GM19328 (cell line): ENCODE measurements around the gene LEKR1.

ENCODE experiments used
- ATAC-seq: cut with Tn5 transposase; IDR thresholded peaks from one replicate; pipeline ENCODE4 v1.9.1; 2021; ENCODE audit warnings: mild to moderate bottlenecking, moderate library complexity; ENCODE audit not compliant: unreplicated experiment

LEKR1 gene

DNA sequence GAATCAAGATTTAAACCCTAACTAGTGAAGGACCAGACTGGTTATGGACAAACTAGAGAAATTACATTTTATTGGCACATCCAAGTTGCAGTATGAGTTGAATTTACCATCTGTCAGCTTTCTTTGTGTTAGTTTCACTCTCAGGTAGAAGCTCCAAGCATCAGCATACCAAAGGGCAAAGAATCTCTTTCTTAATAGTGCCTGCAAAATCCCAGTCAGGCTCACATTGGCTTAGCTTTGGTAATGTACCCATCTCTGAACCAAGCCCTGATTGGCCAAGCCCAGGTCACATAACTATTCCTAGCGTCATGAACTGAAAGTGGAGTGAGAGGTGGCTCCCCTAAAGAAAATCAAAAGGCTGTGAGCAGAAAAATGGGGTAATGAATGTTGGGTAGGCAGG is 266.9 kb downstream of the LEKR1 start:
- no peak for ATAC-seq

DNA sequence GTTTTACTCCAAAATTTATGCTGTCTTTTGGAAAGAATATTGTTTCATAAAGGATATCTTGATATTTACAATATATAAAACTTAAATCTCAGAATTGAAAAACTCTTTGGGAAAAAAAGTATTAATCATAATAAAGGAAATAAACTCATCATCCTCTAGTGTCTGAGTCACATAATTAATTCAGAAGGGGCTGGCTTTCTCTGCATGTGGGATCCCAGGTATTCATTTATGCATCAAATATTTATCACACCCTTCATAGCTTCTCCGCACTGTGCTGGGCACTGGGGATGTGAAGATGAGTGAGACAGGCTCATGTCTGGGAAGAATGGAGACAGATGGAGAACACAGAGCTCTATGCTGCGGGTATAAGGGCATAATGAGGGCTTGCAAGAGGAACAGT is 268.1 kb downstream of the LEKR1 start:
- ATAC-seq: no peak

DNA sequence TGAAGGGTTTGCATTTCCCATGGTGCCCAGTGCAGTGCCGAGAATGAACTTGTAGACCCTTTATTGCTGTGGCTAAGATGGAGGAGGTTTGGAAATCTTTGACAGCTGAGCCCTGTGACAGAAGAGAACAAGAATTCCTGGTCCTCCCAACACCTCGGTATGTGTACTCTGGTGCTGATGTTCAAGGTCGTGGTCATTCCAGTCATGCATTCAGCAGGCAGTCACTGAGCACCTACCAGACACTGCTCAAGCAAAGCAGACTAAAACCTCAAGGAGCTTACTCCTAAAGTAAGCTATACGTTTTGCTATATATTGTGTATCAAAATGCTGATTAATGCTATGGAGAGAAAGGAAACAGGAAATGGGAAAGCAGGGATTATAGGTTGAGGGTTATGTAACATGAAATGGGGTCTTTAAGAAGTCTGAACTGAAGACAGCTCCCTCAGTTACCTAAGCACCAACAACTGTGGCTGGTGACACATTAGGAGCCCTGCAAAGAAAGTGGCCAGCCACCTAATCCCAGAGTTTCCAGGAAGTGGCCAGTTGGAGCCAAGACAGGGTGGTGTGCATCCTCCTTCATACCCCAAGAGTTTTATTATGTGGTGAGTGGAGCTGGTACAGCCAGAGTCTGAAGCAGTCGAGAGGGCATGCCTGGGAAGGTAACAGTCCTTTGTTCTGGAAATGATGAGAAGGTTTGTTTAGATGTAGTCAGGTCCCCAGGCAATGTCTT is 268.8 kb downstream of the LEKR1 start:
- no peak for ATAC-seq
